IPS-15b (cell line): Measurements from ENCODE around the gene TUBG2.
"Not testable (repeated sequence)": the region's sequence is repeated elsewhere in the genome, so short reads cannot be mapped to it uniquely, and the experiment has no call there.

Source experiments
- H3K27me3 ChIP-seq: one replicate; pipeline ENCODE4 v1.6.1; 2013; ENCODE audit warnings: low read length; ENCODE audit not compliant: control insufficient read depth, insufficient read depth
- H3K36me3 ChIP-seq: one replicate; pipeline ENCODE4 v1.6.1; 2013; ENCODE audit warnings: low read length; ENCODE audit not compliant: control insufficient read depth, insufficient read depth
- H3K4me1 ChIP-seq: one replicate; pipeline ENCODE4 v1.6.1; 2013; ENCODE audit warnings: mild to moderate bottlenecking, low read length; ENCODE audit not compliant: control insufficient read depth, insufficient read depth
- H3K4me3 ChIP-seq: one replicate; pipeline ENCODE4 v1.5.1; 2013; ENCODE audit warnings: low read depth, low read length
- H3K9ac ChIP-seq: one replicate; pipeline ENCODE4 v1.6.1; 2013; ENCODE audit warnings: low read depth, mild to moderate bottlenecking, low read length
- H3K9me3 ChIP-seq: one replicate; pipeline ENCODE4 v1.6.1; 2013; ENCODE audit warnings: mild to moderate bottlenecking, low read length; ENCODE audit not compliant: control insufficient read depth, insufficient read depth

Gene TUBG2

DNA sequence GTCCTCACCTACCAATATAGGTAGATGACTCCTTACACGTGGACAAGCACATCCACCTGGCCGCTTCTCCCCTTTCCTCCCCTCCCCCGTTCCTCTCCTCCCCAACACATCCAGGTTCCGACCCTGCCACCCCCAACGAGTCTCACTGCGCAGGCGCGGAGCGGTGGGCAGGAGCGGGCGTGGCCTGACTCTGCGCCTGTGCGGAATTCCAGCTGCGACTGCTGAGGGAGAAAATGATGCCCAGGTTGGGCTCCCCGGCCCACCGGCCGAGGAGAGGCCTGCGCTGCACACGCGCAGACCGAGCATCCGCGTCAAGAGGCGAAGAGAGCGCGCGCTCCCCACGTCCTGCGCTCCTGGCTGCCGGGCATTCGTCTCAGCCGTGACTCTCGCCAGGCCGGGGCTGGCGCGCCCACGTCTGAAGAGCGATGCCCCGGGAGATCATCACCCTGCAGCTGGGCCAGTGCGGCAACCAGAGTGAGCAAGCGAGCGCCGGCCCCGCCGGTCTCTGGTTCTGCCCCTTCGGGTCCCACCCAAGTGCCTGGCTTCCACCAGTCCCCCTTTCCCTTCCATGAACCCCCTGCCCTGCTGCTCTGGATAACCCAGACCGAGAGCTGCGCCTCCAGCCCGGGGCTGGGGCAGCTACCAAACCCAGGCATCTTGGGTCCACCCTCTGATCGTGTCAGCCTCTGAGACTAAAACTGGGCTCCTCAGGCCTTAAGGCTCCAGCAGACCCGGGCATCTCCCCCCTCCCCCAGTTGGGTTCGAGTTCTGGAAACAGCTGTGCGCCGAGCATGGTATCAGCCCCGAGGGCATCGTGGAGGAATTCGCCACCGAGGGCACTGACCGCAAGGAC lies at the start of gene TUBG2:
TSS of gene TUBG2 (plus strand) at position 206 of the 853 bp plus-strand sequence. CDS start at position 426, 220 bp downstream.
- Histone ChIP-seq H3K9ac (peak within 1 kb of the TSS; percentile 54), H3K9me3 (no peaks in the 10 kb centered on the region)

GRCh38 chr17:42609814-42610801 lies 49.0 kb upstream of the TUBG2 start:
- Histone ChIP-seq H3K36me3 (peaks cover 29% of the 10 kb centered on the region), H3K4me3 (peak overlapping the region; percentile 100), H3K9ac (peak overlapping the region; percentile 92)
- not testable (repeated sequence) for H3K27me3 ChIP-seq, H3K4me1 ChIP-seq, H3K9me3 ChIP-seq

More for the DNA sequence above, at the start of gene TUBG2:
- Histone ChIP-seq H3K27me3 (no peaks in the 10 kb centered on the region), H3K4me1 (peaks cover 6% of the 10 kb centered on the region), H3K36me3 (peaks cover 5% of the 10 kb centered on the region), H3K4me3 (peak within 1 kb of the TSS; percentile 79)

DNA sequence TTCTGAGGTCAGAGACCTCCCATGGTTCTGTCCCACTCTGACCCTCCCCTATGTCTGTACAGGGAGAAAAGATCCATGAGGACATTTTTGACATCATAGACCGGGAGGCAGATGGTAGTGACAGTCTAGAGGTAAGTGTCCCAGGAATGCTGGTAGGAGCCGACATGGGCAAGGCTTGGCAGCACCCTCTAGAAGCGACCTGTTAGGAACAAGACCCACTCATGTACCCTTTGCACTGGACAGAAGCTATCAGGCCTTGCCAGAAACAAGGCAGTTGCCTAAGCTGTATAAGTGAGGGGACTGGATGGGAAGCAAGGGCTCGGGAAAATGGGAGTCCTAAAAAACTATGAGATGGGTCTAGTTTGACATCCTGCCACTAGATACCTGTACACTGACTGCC lies 47.1 kb upstream of the TUBG2 start:
- H3K9ac ChIP-seq, result no peak overlapping the region
- peaks cover 2% of the 10 kb centered on the region for H3K4me1 ChIP-seq
- H3K27me3 ChIP-seq, result no peaks in the 10 kb centered on the region
- no peak overlapping the region for H3K4me3 ChIP-seq
- peaks cover 38% of the 10 kb centered on the region for H3K36me3 ChIP-seq
- H3K9me3 ChIP-seq, result no peaks in the 10 kb centered on the region

- no peak overlapping the region for H3K9ac ChIP-seq
- H3K36me3 ChIP-seq, result peaks cover 38% of the 10 kb centered on the region
- H3K4me3 ChIP-seq, result no peak overlapping the region
- peaks cover 4% of the 10 kb centered on the region for H3K4me1 ChIP-seq
- no peaks in the 10 kb centered on the region for H3K27me3 ChIP-seq
- H3K9me3 ChIP-seq, result no peaks in the 10 kb centered on the region
These were observed 45.3 kb upstream of the TUBG2 start for GRCh38 chr17:42613699-42614295.

- H3K9ac ChIP-seq, result no peak overlapping the region
- H3K4me1 ChIP-seq, result peaks cover 7% of the 10 kb centered on the region
- no peaks in the 10 kb centered on the region for H3K9me3 ChIP-seq
- no peak overlapping the region for H3K4me3 ChIP-seq
- H3K27me3 ChIP-seq, result no peaks in the 10 kb centered on the region
- H3K36me3 ChIP-seq, result peaks cover 25% of the 10 kb centered on the region
These were observed 41.1 kb upstream of the TUBG2 start for GRCh38 chr17:42617956-42618431.

GRCh38 chr17:42618442-42619150 lies 40.5 kb upstream of the TUBG2 start:
- H3K4me3 ChIP-seq, result no peak overlapping the region
- peaks cover 7% of the 10 kb centered on the region for H3K4me1 ChIP-seq
- H3K36me3 ChIP-seq, result peaks cover 22% of the 10 kb centered on the region
- no peaks in the 10 kb centered on the region for H3K27me3 ChIP-seq
- no peak overlapping the region for H3K9ac ChIP-seq
- no peaks in the 10 kb centered on the region for H3K9me3 ChIP-seq

DNA sequence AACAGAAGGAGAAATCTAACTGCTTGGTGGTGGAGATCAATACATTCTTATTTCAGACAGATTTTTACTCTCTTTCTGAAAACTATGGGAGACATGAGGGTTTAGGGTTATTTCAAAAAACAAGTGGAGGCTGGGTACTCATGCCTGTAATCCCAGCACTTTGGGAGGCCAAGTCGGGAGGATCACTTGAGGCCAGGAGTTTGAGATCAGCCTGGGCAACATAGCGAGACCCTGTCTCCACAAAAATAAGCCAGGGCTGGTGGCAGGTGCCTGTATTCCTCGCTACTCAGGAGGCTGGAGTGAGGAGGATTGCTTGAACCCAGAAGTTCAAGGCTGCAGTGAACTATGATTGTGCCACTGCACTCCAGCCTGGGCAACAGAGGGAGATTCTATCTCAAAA lies 37.1 kb upstream of the TUBG2 start:
- H3K4me1 ChIP-seq, H3K27me3 ChIP-seq, H3K9ac ChIP-seq, H3K36me3 ChIP-seq, H3K9me3 ChIP-seq, H3K4me3 ChIP-seq: not testable (repeated sequence)

- H3K9ac ChIP-seq, result no peak overlapping the region
- no peaks in the 10 kb centered on the region for H3K9me3 ChIP-seq
- peaks cover 6% of the 10 kb centered on the region for H3K4me1 ChIP-seq
These were observed 35.8 kb upstream of the TUBG2 start for GRCh38 chr17:42623271-42623670.

GRCh38 chr17:42623732-42624596 lies 35.1 kb upstream of the TUBG2 start:
- H3K4me1 ChIP-seq, result peaks cover 1% of the 10 kb centered on the region
- H3K36me3 ChIP-seq, result no peaks in the 10 kb centered on the region
- H3K27me3 ChIP-seq, result no peaks in the 10 kb centered on the region
- no peak overlapping the region for H3K4me3 ChIP-seq
- no peaks in the 10 kb centered on the region for H3K9me3 ChIP-seq
- H3K9ac ChIP-seq, result no peak overlapping the region

More at GRCh38 chr17:42623271-42623670, 35.8 kb upstream of the TUBG2 start:
- H3K4me3 ChIP-seq, result no peak overlapping the region
- H3K27me3 ChIP-seq, result no peaks in the 10 kb centered on the region
- no peaks in the 10 kb centered on the region for H3K36me3 ChIP-seq

- H3K36me3 ChIP-seq, H3K9ac ChIP-seq, H3K4me3 ChIP-seq, H3K9me3 ChIP-seq, H3K4me1 ChIP-seq, H3K27me3 ChIP-seq: not testable (repeated sequence)
These were observed 31.9 kb upstream of the TUBG2 start for GRCh38 chr17:42627032-42627764.
